Neural progenitor cell (in vitro differentiated cells): ENCODE data around the gene ZNF469.

Experiments used
- EZH2 ChIP-seq: fragments of 200-600 bp; sonication (generic); IDR thresholded peaks from 2 replicates; pipeline ENCODE4 v1.6.1; 2017; ENCODE audit warnings: antibody characterized with exemption, mild to moderate bottlenecking, moderate library complexity
- TF ChIP-seq, protein P1 (sequence below): fragments of 200-600 bp; sonication (generic); IDR thresholded peaks from 2 replicates; pipeline ENCODE4 v1.5.1; 2017; ENCODE audit warnings: antibody characterized with exemption, mild to moderate bottlenecking

DNA sequence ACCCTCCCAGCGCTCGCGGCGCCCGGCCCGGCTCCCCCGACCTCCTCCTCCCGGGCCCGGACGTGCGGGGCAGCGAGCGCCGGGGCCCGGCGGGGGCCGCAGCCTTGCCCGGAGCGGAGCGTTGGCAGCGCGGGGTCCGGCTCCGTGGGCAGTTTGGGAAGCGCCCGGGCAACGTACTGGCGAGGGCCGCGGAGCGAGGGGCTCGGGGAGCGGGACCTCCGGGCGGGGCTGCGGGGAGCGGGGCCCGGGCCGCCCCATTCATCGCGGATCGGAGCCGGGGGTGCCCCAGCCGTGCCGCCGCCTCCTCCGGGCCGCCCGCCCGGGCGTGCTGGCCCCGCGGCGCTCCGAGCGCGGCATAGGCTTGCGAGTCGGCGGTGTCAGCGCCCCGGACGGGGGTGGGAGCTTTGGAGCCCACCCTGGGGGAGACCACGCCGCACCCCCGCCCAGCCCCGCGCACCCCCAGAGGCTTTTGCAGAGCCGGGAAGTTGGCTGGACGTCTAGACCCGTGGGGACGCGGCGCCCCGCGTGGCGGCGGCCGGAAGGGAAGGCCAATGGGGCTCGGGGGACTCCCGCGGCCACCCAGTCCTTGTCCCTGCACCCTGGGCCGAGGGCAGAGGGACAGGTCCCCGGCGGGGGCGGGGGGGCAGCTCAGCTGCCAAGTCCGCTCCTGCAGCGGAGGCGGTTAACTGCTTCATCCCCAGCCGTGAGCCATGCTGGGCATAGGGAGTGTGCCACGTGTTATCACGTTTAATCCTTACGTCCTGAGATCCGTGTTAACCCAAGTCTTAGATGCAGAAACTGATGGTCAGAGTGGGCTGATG, 852 bp downstream of the ZNF469 start:
- TF ChIP-seq, protein P1, sequence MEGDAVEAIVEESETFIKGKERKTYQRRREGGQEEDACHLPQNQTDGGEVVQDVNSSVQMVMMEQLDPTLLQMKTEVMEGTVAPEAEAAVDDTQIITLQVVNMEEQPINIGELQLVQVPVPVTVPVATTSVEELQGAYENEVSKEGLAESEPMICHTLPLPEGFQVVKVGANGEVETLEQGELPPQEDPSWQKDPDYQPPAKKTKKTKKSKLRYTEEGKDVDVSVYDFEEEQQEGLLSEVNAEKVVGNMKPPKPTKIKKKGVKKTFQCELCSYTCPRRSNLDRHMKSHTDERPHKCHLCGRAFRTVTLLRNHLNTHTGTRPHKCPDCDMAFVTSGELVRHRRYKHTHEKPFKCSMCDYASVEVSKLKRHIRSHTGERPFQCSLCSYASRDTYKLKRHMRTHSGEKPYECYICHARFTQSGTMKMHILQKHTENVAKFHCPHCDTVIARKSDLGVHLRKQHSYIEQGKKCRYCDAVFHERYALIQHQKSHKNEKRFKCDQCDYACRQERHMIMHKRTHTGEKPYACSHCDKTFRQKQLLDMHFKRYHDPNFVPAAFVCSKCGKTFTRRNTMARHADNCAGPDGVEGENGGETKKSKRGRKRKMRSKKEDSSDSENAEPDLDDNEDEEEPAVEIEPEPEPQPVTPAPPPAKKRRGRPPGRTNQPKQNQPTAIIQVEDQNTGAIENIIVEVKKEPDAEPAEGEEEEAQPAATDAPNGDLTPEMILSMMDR = peak; percentile 51
- TF ChIP-seq EZH2 = peak; percentile 85
